CD4-positive, alpha-beta memory T cell (primary cell): ENCODE data around the gene UNG. TPM values are rescaled to one million over a fixed set of nuclear protein-coding genes. Genes with fewer than 3 reads are reported as not detected.
"Not testable (repeated sequence)": the region's sequence is repeated elsewhere in the genome, so short reads cannot be mapped to it uniquely, and the experiment has no call there.

ENCODE experiments used
- CTCF ChIA-PET: fragments of 350-600 bp; sonication (Branson Sonifier 250); formaldehyde crosslinking; loops from one replicate; lab custom pipeline; 2021; ENCODE audit warnings: inconsistent platforms; ENCODE audit not compliant: partially characterized antibody; lab: Charles Lee
- POLR2A ChIA-PET: fragments of 350-600 bp; sonication (Branson Sonifier 250); formaldehyde crosslinking; loops from one replicate; lab custom pipeline; 2021; ENCODE audit not compliant: partially characterized antibody; lab: Charles Lee
- DNase-seq, 5 donors: peaks; one replicate each; pipeline versions ENCODE4 v3.0.0 to v3.0.0-alpha.2; 2020 to 2022; ENCODE audit warnings: mixed read lengths in 1 of 5
- H3K27ac ChIP-seq: one replicate; pipeline ENCODE4 v1.7.0; 2013; ENCODE audit warnings: low read depth, low read length
- H3K27me3 ChIP-seq: 2 replicates; pipeline ENCODE4 v1.7.0; 2013; ENCODE audit warnings: mild to moderate bottlenecking, low read length, moderate library complexity; ENCODE audit not compliant: insufficient read depth
- H3K36me3 ChIP-seq: 2 replicates; pipeline ENCODE4 v1.7.0; 2013; ENCODE audit warnings: mild to moderate bottlenecking, low read length, moderate library complexity; ENCODE audit not compliant: insufficient read depth
- H3K4me1 ChIP-seq: 2 replicates; pipeline ENCODE4 v1.7.0; 2013; ENCODE audit warnings: mild to moderate bottlenecking, low read length, moderate library complexity; ENCODE audit not compliant: insufficient read depth
- H3K4me3 ChIP-seq, 2 donors: one replicate each; pipeline ENCODE4 v1.7.0; 2013; ENCODE audit warnings: low read length in 2 of 2, mild to moderate bottlenecking in 1 of 2
- H3K9me3 ChIP-seq, 2 donors: one replicate each; pipeline ENCODE4 v1.7.0; 2013; ENCODE audit warnings: low read length in 2 of 2, control low read depth in 1 of 2; ENCODE audit not compliant: control insufficient read depth in 1 of 2
- H3K27ac Mint-ChIP-seq, 7 donors: one replicate each; pipeline ENCODE4 v1.8.0; 2020 to 2021; ENCODE audit warnings: mixed read lengths in 7 of 7, mild to moderate bottlenecking in 6 of 7, inconsistent platforms in 3 of 7, moderate library complexity in 3 of 7
- H3K27me3 Mint-ChIP-seq, 2 donors: one replicate each; pipeline ENCODE4 v1.8.0; 2020 to 2021; ENCODE audit warnings: mixed read lengths in 2 of 2
- H3K36me3 Mint-ChIP-seq, 2 donors: one replicate each; pipeline ENCODE4 v1.8.0; 2020 to 2021; ENCODE audit warnings: mixed read lengths in 2 of 2, inconsistent platforms in 1 of 2, mild to moderate bottlenecking in 1 of 2
- H3K4me1 Mint-ChIP-seq, 4 donors: one replicate each; pipeline ENCODE4 v1.8.0; 2020 to 2021; ENCODE audit warnings: mixed read lengths in 4 of 4, mild to moderate bottlenecking in 1 of 4
- H3K4me3 Mint-ChIP-seq, 8 donors: one replicate each; pipeline ENCODE4 v1.8.0; 2020 to 2021; ENCODE audit warnings: mixed read lengths in 8 of 8, mild to moderate bottlenecking in 7 of 8, moderate library complexity in 6 of 8, inconsistent platforms in 3 of 8
- H3K9me3 Mint-ChIP-seq, 8 donors: one replicate each; pipeline ENCODE4 v1.8.0; 2020 to 2021; ENCODE audit warnings: mixed read lengths in 8 of 8, mild to moderate bottlenecking in 5 of 8, inconsistent platforms in 3 of 8, moderate library complexity in 1 of 8
- intact Hi-C: fragments of 100-400 bp; cut with micrococcal nuclease; formaldehyde crosslinking; loops from one replicate; pipeline ENCODE4 v1.15.1; 2023
- polyA plus RNA-seq, 2 donors: library from polyadenylated mRNA; unstranded; fragments of 300-500 nt; fragmentation: Illumina TruSeq; gene quantifications; one replicate each; pipeline ENCODE4 v1.2.3, GENCODE V29; 2021
- total RNA-seq, 2 experiments: library from RNA; stranded (reverse); gene quantifications; one replicate each; pipeline ENCODE4 v1.2.3, GENCODE V29; 2021

UNG gene
- total RNA-seq (10 to 100 TPM; 18.5 to 19.5 TPM), polyA plus RNA-seq (10 to 100 TPM; 43.1 to 47.1 TPM)

GRCh38 chr12:109097435-109098182 lies at the start of gene UNG:
TSS of gene UNG (plus strand) at chr12:109097597. CDS start at chr12:109097680, 83 bp downstream.
- ChIA-PET CTCF (interaction anchor here (1.1 to 3.5 kb wide), 4 partner anchors 8 to 480 kb away, joined by 3 to 33 read pairs (median 4); no protein-coding TSS in a partner anchor), POLR2A (interaction anchor here (0.7 to 3.9 kb wide), 5 partner anchors 43 to 1352 kb away, joined by 3 to 11 read pairs (median 6); partner anchors contain the start of genes ARPC3, ISCU, SART3 and USP30)
- intact Hi-C loops, result loop anchor here (1.0 to 10.0 kb wide), 3 partner anchors 14 to 583 kb away; partner anchors contain the start of genes FICD and SELPLG
- no peaks in the 10 kb centered on the region for H3K27me3 Mint-ChIP-seq
- no peaks in the 10 kb centered on the region for H3K9me3 Mint-ChIP-seq
- H3K36me3 Mint-ChIP-seq, result peaks cover 10 to 23% of the 10 kb centered on the region in 2 donors
- H3K36me3 ChIP-seq, result peaks cover 9% of the 10 kb centered on the region
- peaks cover 26 to 65% (median 42%) of the 10 kb centered on the region in 4 donors for H3K4me1 Mint-ChIP-seq
- DNase-seq, result peak; percentile 95 to 96 (median 95)
- peak within 1 kb of the TSS; percentile 64 for H3K27ac ChIP-seq
- peak within 1 kb of the TSS; percentile 81 to 87 for H3K4me3 ChIP-seq
- peak within 1 kb of the TSS; percentile 84 to 93 (median 88) for H3K4me3 Mint-ChIP-seq
- peaks cover 41% of the 10 kb centered on the region for H3K4me1 ChIP-seq
- H3K9me3 ChIP-seq, result no peaks in the 10 kb centered on the region
- H3K27me3 ChIP-seq, result no peaks in the 10 kb centered on the region
- peak within 1 kb of the TSS; percentile 73 to 92 (median 89) for H3K27ac Mint-ChIP-seq

DNA sequence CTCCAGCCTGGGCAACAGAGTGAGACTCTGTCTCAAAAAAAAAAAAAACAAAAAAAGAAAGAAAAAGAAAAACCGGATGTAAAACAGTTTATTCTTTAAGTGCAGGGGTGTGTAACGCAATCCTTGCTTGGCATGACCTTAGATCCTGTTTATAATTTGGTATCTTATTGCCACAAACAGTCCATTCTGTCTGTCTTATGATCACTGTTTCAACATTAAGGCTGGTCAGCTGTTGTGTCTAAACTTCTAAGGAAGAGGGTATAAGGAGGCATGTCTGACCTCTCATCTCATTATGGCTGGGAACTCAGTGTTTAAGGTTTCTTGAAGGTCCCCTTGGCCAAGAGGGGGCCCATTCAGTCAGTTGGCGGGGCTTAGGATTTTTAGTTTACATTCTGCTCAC lies 48.7 kb upstream of the UNG start:
- POLR2A ChIA-PET, H3K27ac Mint-ChIP-seq, H3K27ac ChIP-seq, intact Hi-C loops, H3K4me1 ChIP-seq, CTCF ChIA-PET, H3K9me3 ChIP-seq, H3K27me3 Mint-ChIP-seq, H3K36me3 ChIP-seq, H3K4me3 Mint-ChIP-seq, DNase-seq, H3K27me3 ChIP-seq, H3K9me3 Mint-ChIP-seq, H3K4me3 ChIP-seq: not testable (repeated sequence)
- Mint-ChIP-seq H3K36me3 (peaks cover 0 to 11% of the 10 kb centered on the region in 2 donors), H3K4me1 (peaks cover 5 to 21% (median 12%) of the 10 kb centered on the region in 4 donors)

- CTCF ChIA-PET, H3K4me3 ChIP-seq, H3K9me3 Mint-ChIP-seq, DNase-seq, H3K27me3 ChIP-seq, H3K27me3 Mint-ChIP-seq, H3K9me3 ChIP-seq, H3K36me3 ChIP-seq, H3K27ac ChIP-seq: not testable (repeated sequence)
- H3K36me3 Mint-ChIP-seq, result peaks cover 0 to 12% of the 10 kb centered on the region in 2 donors
- POLR2A ChIA-PET, result interaction anchor here (0.6 kb wide), 1 partner anchor 515 kb away, joined by 3 read pairs; no protein-coding TSS in a partner anchor
- H3K4me3 Mint-ChIP-seq, result peak overlapping the region in 1 of 8 donors; percentile 38
- intact Hi-C loops, result loop anchor here (5.0 to 10.0 kb wide), 2 partner anchors 532 to 1075 kb away; partner anchors contain the start of genes FICD and IFT81
- H3K27ac Mint-ChIP-seq, result peak overlapping the region in 1 of 7 donors; percentile 51
- peaks cover 10 to 27% (median 17%) of the 10 kb centered on the region in 4 donors for H3K4me1 Mint-ChIP-seq
- peaks cover 18% of the 10 kb centered on the region for H3K4me1 ChIP-seq
These were observed 47.6 kb upstream of the UNG start for GRCh38 chr12:109049794-109050193.

GRCh38 chr12:109052097-109052413 lies 45.3 kb upstream of the UNG start:
- H3K36me3 Mint-ChIP-seq, result peaks cover 0 to 16% of the 10 kb centered on the region in 2 donors
- intact Hi-C loops, result loop anchor here (1.0 to 10.0 kb wide), 8 partner anchors 41 to 1367 kb away; partner anchors contain the start of genes ALKBH2, FICD, IFT81 and ISCU
- peak overlapping the region; percentile 86 to 98 (median 94) for H3K27ac Mint-ChIP-seq
- peaks cover 18% of the 10 kb centered on the region for H3K4me1 ChIP-seq
- DNase-seq, result no peak
- ChIA-PET CTCF (interaction anchor here (1.0 to 1.5 kb wide), 5 partner anchors 41 to 168 kb away, joined by 3 to 7 read pairs (median 4); partner anchors contain the start of gene ALKBH2), POLR2A (interaction anchor here (0.7 to 2.1 kb wide), 13 partner anchors 9 to 1367 kb away, joined by 3 to 9 read pairs (median 4); partner anchors contain the start of genes ALKBH2, ISCU, SART3 and SSH1)
- peak overlapping the region; percentile 50 to 87 for H3K4me3 ChIP-seq
- no peaks in the 10 kb centered on the region for H3K27me3 ChIP-seq
- H3K9me3 Mint-ChIP-seq, result no peaks in the 10 kb centered on the region
- H3K4me1 Mint-ChIP-seq, result peaks cover 10 to 27% (median 17%) of the 10 kb centered on the region in 4 donors
- H3K36me3 ChIP-seq, result no peaks in the 10 kb centered on the region
- peak overlapping the region; percentile 92 to 100 (median 95) for H3K4me3 Mint-ChIP-seq
- no peaks in the 10 kb centered on the region for H3K27me3 Mint-ChIP-seq
- H3K9me3 ChIP-seq, result no peaks in the 10 kb centered on the region
- peak overlapping the region; percentile 85 for H3K27ac ChIP-seq

- ChIA-PET CTCF (interaction anchor here (0.9 to 2.5 kb wide), 8 partner anchors 40 to 484 kb away, joined by 3 to 7 read pairs (median 4); partner anchors contain the start of gene ALKBH2), POLR2A (interaction anchor here (0.6 to 2.1 kb wide), 15 partner anchors 9 to 1368 kb away, joined by 3 to 9 read pairs (median 4); partner anchors contain the start of genes ALKBH2, ISCU, SART3 and SSH1)
- peaks cover 3 to 21% of the 10 kb centered on the region in 2 donors for H3K36me3 Mint-ChIP-seq
- intact Hi-C loops, result loop anchor here (1.0 to 10.0 kb wide), 8 partner anchors 41 to 1368 kb away; partner anchors contain the start of genes ALKBH2, FICD, IFT81 and ISCU
- H3K4me1 Mint-ChIP-seq, result peaks cover 10 to 27% (median 17%) of the 10 kb centered on the region in 4 donors
- H3K4me3 Mint-ChIP-seq, result peak within 1 kb of the TSS; percentile 93 to 100 (median 96)
- Histone ChIP-seq H3K27ac (peak within 1 kb of the TSS; percentile 85), H3K27me3 (no peaks in the 10 kb centered on the region), H3K4me1 (peaks cover 18% of the 10 kb centered on the region), H3K36me3 (peaks cover 2% of the 10 kb centered on the region), H3K4me3 (peak within 1 kb of the TSS; percentile 87 to 96), H3K9me3 (no peaks in the 10 kb centered on the region)
- no peaks in the 10 kb centered on the region for H3K9me3 Mint-ChIP-seq
- H3K27me3 Mint-ChIP-seq, result no peaks in the 10 kb centered on the region
- DNase-seq, result peak; percentile 75 to 83 (median 79)
- H3K27ac Mint-ChIP-seq, result peak within 1 kb of the TSS; percentile 87 to 100 (median 98)
These were observed 44.7 kb upstream of the UNG start, which contains the start of gene USP30 for GRCh38 chr12:109052414-109053323. TSS of gene USP30 (plus strand) at chr12:109052576. CDS start at chr12:109052679, 103 bp downstream.
